ENCODE data around the gene OR10V1. TPM values are rescaled to one million over a fixed set of nuclear protein-coding genes. Genes with fewer than 3 reads are reported as not detected.

The OR10V1 gene, protein sequence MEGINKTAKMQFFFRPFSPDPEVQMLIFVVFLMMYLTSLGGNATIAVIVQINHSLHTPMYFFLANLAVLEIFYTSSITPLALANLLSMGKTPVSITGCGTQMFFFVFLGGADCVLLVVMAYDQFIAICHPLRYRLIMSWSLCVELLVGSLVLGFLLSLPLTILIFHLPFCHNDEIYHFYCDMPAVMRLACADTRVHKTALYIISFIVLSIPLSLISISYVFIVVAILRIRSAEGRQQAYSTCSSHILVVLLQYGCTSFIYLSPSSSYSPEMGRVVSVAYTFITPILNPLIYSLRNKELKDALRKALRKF
- not detected in 2 replicates for total RNA-seq

DNA sequence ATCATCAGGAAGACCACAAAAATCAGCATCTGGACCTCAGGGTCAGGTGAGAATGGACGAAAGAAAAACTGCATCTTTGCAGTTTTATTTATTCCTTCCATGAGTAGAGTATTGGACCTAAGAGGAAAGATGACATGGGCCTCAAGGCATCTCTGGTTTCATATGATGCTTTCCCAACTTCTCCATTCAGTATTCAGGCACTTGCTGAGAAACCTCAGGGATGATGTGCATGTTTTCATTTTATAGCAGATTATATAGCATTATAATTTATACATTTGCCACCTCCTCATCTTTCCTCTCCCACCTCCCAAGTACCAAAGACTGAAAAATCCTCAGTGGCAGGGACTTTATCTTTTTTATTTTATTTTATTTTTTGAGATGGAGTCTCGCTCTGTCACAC, at the start of gene OR10V1:
OR10V1 (minus strand) TSS at position 101 of the 400 bp plus-strand sequence; CDS start at position 101, 0 bp downstream.

DNA sequence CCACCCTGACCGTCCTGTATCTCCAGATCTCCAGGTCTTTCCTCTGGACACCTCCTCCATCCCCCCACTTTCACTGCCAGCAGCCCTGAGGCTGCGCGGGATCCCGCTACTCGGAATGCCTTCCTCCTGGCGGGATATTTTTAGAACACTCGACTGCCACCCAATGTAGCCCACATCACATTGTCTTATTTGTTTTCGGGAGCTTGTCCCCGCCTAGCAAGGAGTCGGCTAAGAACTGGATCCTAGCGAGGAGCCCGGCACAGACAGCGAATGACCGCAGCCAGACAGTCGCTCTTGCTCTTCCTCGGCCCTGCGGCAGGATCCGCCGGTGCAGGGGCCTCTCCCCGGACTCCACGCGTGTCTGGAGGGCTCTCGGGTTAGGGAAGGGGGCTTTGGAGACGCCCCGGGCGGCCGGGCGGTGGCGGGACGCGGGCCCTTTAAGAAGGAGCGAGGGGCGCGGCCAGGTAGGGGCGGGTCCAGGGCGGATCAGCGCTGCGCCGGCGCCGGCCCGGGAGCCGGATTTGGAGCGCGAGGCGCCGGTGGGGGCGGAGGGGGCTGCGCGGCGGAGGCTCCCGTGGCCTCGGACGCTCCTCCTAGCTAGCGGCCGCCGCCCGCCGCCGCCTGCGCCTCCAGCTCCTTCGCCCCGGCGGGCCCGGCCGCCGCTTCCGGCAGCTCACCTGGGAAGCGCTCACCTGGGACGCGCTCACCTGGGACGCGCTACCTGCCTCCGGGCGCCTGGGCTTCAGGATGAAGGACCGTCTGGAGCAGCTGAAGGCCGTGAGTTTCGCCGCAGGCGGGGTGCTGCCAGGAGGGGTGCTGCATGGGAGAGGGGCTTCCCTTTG, 41.4 kb upstream of the OR10V1 start, which contains the start of gene STX3:
STX3 (plus strand) TSS at position 518 of the 842 bp plus-strand sequence; CDS start at position 748, 230 bp downstream.

DNA sequence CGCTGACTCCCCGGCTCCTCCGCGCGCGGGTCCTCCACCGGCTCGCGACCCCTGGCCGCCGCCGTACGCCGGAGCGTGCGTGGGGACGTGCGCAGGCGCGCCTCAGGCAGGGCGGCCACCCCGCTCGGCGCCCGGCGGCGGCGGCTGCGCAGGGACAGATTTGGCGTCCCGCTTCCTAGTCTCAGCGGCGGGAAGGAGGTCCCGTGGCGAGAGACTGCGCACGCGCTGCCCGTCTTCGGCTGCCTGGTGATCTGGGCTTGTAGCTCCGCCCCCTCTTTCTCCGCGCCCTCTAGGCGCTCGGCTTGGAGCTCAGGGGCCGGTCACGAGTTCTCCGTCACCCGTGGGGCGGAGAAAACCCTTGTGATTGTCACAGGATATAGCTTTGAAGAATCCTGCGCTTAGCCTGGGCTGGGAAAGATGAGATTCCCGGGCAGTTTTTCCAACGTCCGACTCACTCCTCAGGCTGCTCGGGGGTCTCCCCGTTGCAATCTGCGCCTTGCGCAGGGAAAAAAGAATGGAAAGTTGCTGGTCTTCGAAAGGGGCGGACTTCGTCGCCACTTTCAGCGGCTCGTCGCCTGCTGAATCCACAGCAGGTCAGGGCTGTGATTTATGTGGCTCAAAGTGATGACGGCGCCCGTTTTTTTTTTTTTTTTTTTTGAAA, 44.6 kb downstream of the OR10V1 start, which contains the start of gene PATL1:
PATL1 (minus strand) TSS at position 88 of the 661 bp plus-strand sequence. CDS start 142 bp downstream, outside the sequence.

Other genes with a start within 250 kb of the OR10V1 start
- gene OR4D10, start 240.5 kb downstream of the OR10V1 start, total RNA-seq: not detected in 2 replicates
- gene OR4D11, start 210.3 kb downstream of the OR10V1 start, total RNA-seq: not detected in 2 replicates
- gene OR4D9, start 202.3 kb downstream of the OR10V1 start, total RNA-seq: not detected in 2 replicates
- gene OSBP, start 98.1 kb downstream of the OR10V1 start, total RNA-seq: 14.4 and 15.2 TPM in 2 replicates
- 10.5 and 12.3 TPM in 2 replicates for gene PATL1, start 44.8 kb downstream of the OR10V1 start, total RNA-seq
- gene STX3, start 41.5 kb upstream of the OR10V1 start, total RNA-seq: 10.1 and 21.7 TPM in 2 replicates
- gene MRPL16, start 96.9 kb upstream of the OR10V1 start, total RNA-seq: 37.4 and 49.9 TPM in 2 replicates
- not detected in 2 replicates for gene CBLIF, start 131.7 kb upstream of the OR10V1 start, total RNA-seq
- gene TCN1, start 152.6 kb upstream of the OR10V1 start, total RNA-seq: not detected in 2 replicates
- gene OOSP3, start 164.9 kb upstream of the OR10V1 start, total RNA-seq: not detected in 2 replicates
- not detected in 2 replicates for gene OOSP1, start 224.6 kb upstream of the OR10V1 start, total RNA-seq